Natural killer cell treated with Interleukin-12 subunit alpha and Interleukin-12 subunit beta and Interleukin-15 and Interleukin-18, amount 100 ng/mL, for 72 hours (primary cell): ENCODE measurements around the gene SETSIP. TPM values are rescaled to one million over a fixed set of nuclear protein-coding genes. Genes with fewer than 3 reads are reported as not detected.
"Not testable (repeated sequence)": the region's sequence is repeated elsewhere in the genome, so short reads cannot be mapped to it uniquely, and the experiment has no call there.

ENCODE experiments used
- ATAC-seq, 2 donors: fragments of 150-1000 bp; cut with Tn5 transposase in 1 of 2; sonication (Bioruptor Pico), chemical (Tn5 transposase) in 1 of 2; 2 replicates each; pipeline ENCODE4 v1.10.0; 2021
- DNase-seq: peaks from one replicate; pipeline ENCODE4 v3.0.0; 2022; ENCODE audit warnings: low spot score
- H3K27ac Mint-ChIP-seq, 2 donors: 1 replicate in 1 of 2; 2 replicates in 1 of 2; pipeline ENCODE4 v1.8.0; 2022; ENCODE audit warnings: mixed read lengths in 2 of 2, mild to moderate bottlenecking in 1 of 2, moderate library complexity in 1 of 2
- H3K27me3 Mint-ChIP-seq, 2 donors: 1 replicate in 1 of 2; 2 replicates in 1 of 2; pipeline ENCODE4 v1.8.0; 2022; ENCODE audit warnings: mixed read lengths in 2 of 2
- H3K36me3 Mint-ChIP-seq: one replicate; pipeline ENCODE4 v1.8.0; 2022; ENCODE audit warnings: mixed read lengths
- H3K4me1 Mint-ChIP-seq, 2 donors: 1 replicate in 1 of 2; 2 replicates in 1 of 2; pipeline ENCODE4 v1.8.0; 2022; ENCODE audit warnings: low read depth in 2 of 2, mixed read lengths in 2 of 2, mild to moderate bottlenecking in 1 of 2
- H3K4me3 Mint-ChIP-seq: one replicate; pipeline ENCODE4 v1.8.0; 2022; ENCODE audit warnings: mixed read lengths
- H3K9me3 Mint-ChIP-seq: 2 replicates; pipeline ENCODE4 v1.8.0; 2022; ENCODE audit warnings: mixed read lengths
- total RNA-seq, 2 donors: library from RNA; stranded (reverse); gene quantifications; one replicate each; pipeline ENCODE4 v1.2.3, GENCODE V29; 2022

SETSIP gene
- total RNA-seq, 2 donors from 2014 or later = not detected

- H3K9me3 Mint-ChIP-seq = no peaks in the 10 kb centered on the region
- no peak for DNase-seq
- peaks cover 0 to 11% of the 10 kb centered on the region in 2 donors for H3K27me3 Mint-ChIP-seq
- no peaks in the 10 kb centered on the region for H3K36me3 Mint-ChIP-seq
- ATAC-seq = no peak
- H3K4me1 Mint-ChIP-seq = peaks cover 10 to 20% of the 10 kb centered on the region in 2 donors
- peak overlapping the region; percentile 3 for H3K4me3 Mint-ChIP-seq
- H3K27ac Mint-ChIP-seq = peak overlapping the region in 1 of 2 donors; percentile 54
Measured at GRCh38 chr1:92031281-92032110, 43.7 kb downstream of the SETSIP start.

GRCh38 chr1:92030656-92031107 is 44.5 kb downstream of the SETSIP start:
- ATAC-seq = peak in 1 of 2 donors; percentile 54
- peak overlapping the region; percentile 85 for H3K4me3 Mint-ChIP-seq
- peak overlapping the region; percentile 37 to 54 for H3K27ac Mint-ChIP-seq
- H3K27me3 Mint-ChIP-seq = peaks cover 0 to 8% of the 10 kb centered on the region in 2 donors
- peaks cover 10 to 20% of the 10 kb centered on the region in 2 donors for H3K4me1 Mint-ChIP-seq
- H3K36me3 Mint-ChIP-seq = no peaks in the 10 kb centered on the region
- DNase-seq = no peak
- H3K9me3 Mint-ChIP-seq = no peaks in the 10 kb centered on the region

GRCh38 chr1:92029241-92029922 is 45.8 kb downstream of the SETSIP start:
- Mint-ChIP-seq H3K36me3 (no peaks in the 10 kb centered on the region), H3K27me3 (peaks cover 0 to 7% of the 10 kb centered on the region in 2 donors), H3K27ac (peak overlapping the region; percentile 47 to 49), H3K4me1 (peaks cover 10 to 20% of the 10 kb centered on the region in 2 donors), H3K4me3 (peak overlapping the region; percentile 85), H3K9me3 (no peaks in the 10 kb centered on the region)
- ATAC-seq (no peak), DNase-seq (no peak)

GRCh38 chr1:92026806-92027205 is 48.4 kb downstream of the SETSIP start:
- H3K4me1 Mint-ChIP-seq = peaks cover 10 to 20% of the 10 kb centered on the region in 2 donors
- H3K4me3 Mint-ChIP-seq = no peak overlapping the region
- peaks cover 0 to 11% of the 10 kb centered on the region in 2 donors for H3K27me3 Mint-ChIP-seq
- H3K9me3 Mint-ChIP-seq = no peaks in the 10 kb centered on the region
- ATAC-seq = no peak
- H3K27ac Mint-ChIP-seq = no peak overlapping the region
- no peak for DNase-seq
- no peaks in the 10 kb centered on the region for H3K36me3 Mint-ChIP-seq

- Mint-ChIP-seq H3K27me3 (peaks cover 0 to 11% of the 10 kb centered on the region in 2 donors), H3K4me1 (peaks cover 10 to 16% of the 10 kb centered on the region in 2 donors)
- not testable (repeated sequence) for H3K27ac Mint-ChIP-seq, ATAC-seq, H3K9me3 Mint-ChIP-seq, DNase-seq, H3K4me3 Mint-ChIP-seq, H3K36me3 Mint-ChIP-seq
Measured at GRCh38 chr1:92026042-92026441, 49.2 kb downstream of the SETSIP start.

Other genes with a start within 250 kb of the SETSIP start
- 100 to 1,000 TPM in 1 of 2 donors, 10 to 100 TPM in 1; 67.6 to 157 TPM for gene TGFBR3, start 189.3 kb downstream of the SETSIP start, total RNA-seq
- gene BRDT, start 126.0 kb downstream of the SETSIP start, total RNA-seq = not detected
- 1 to 10 TPM in 1 of 2 donors, under 1 TPM in 1; 0.26 to 2.1 TPM for gene EPHX4, start 45.4 kb downstream of the SETSIP start, total RNA-seq
- 1 to 10 TPM in 1 of 2 donors, under 1 TPM in 1; 0.67 to 1.3 TPM for gene BTBD8, start 4.9 kb upstream of the SETSIP start, total RNA-seq
- gene C1orf146, start 142.5 kb upstream of the SETSIP start, total RNA-seq = not detected
- 10 to 100 TPM; 17.9 to 36.6 TPM for gene GLMN, start 223.6 kb upstream of the SETSIP start, total RNA-seq
- gene RPAP2, start 223.6 kb upstream of the SETSIP start, total RNA-seq = 10 to 100 TPM; 34.5 to 39.3 TPM